Esophagus squamous epithelium (tissue), 4 donors: ENCODE data around the gene ALDH3B1.

Experiments used
- CTCF ChIP-seq, 6 experiments: fragments of 450-650 bp in 4 of 6; fragments of 200-600 bp in 2 of 6; sonication (generic) in 2 of 6; IDR thresholded peaks; one replicate each; pipeline ENCODE4 v1.5.1; 2016 to 2019; ENCODE audit warnings: antibody characterized with exemption in 6 of 6, mild to moderate bottlenecking in 4 of 6, moderate library complexity in 4 of 6
- POLR2A ChIP-seq, 4 donors: fragments of 450-650 bp; IDR thresholded peaks; one replicate each; pipeline ENCODE4 v1.6.1; 2017; ENCODE audit warnings: antibody characterized with exemption in 4 of 4, mild to moderate bottlenecking in 4 of 4, moderate library complexity in 3 of 4

GRCh38 chr11:68053117-68053516, 43.0 kb downstream of the ALDH3B1 start:
- TF ChIP-seq POLR2A (IDR thresholded peaks at IDR 0.05) (no peak), CTCF (IDR thresholded peaks at IDR 0.05) (no peak)
